Stimulated activated CD4-positive, alpha-beta T cell treated with anti-CD3 and anti-CD28 coated beads, Interleukin-1b, Interleukin-23, amount 100 ng/mL, for 24 hours (primary cell): ENCODE results near the gene FAIM2.

ENCODE experiments used
- DNase-seq, 4 experiments: peaks; one replicate each; pipeline ENCODE4 v3.0.0-alpha.2; 2020; ENCODE audit warnings: low read depth in 4 of 4, low spot score in 1 of 4

FAIM2 gene

GRCh38 chr12:49903700-49904423 lies at the start of gene FAIM2:
TSS of gene FAIM2 (minus strand) at chr12:49903900. CDS start at chr12:49903792, 108 bp downstream.
- peak in 3 of 4 experiments; percentile 11 to 27 (median 23) for DNase-seq

- DNase-seq = no peak
Measured at GRCh38 chr12:49953151-49953550, 49.5 kb upstream of the FAIM2 start.

- DNase-seq = no peak
Measured at GRCh38 chr12:49952391-49953055, 48.8 kb upstream of the FAIM2 start.

- DNase-seq = no peak
Measured at GRCh38 chr12:49951411-49952240, 47.9 kb upstream of the FAIM2 start.

- DNase-seq = no peak
Measured at GRCh38 chr12:49950273-49951251, 46.9 kb upstream of the FAIM2 start, which contains the start of gene AQP2. TSS of gene AQP2 (plus strand) at chr12:49950737. CDS start at chr12:49950831, 94 bp downstream.

GRCh38 chr12:49949866-49950265 lies 46.2 kb upstream of the FAIM2 start:
- DNase-seq = no peak

GRCh38 chr12:49948866-49949845 lies 45.5 kb upstream of the FAIM2 start:
- no peak for DNase-seq

GRCh38 chr12:49947593-49948226 lies 44.0 kb upstream of the FAIM2 start:
- no peak for DNase-seq

GRCh38 chr12:49946497-49946896 lies 42.8 kb upstream of the FAIM2 start:
- no peak for DNase-seq

- no peak for DNase-seq
Measured at GRCh38 chr12:49946086-49946485, 42.4 kb upstream of the FAIM2 start.

- DNase-seq = peak; percentile 76 to 85 (median 80)
Measured at GRCh38 chr12:49945394-49946080, 41.8 kb upstream of the FAIM2 start.

- no peak for DNase-seq
Measured at GRCh38 chr12:49944718-49945117, 41.0 kb upstream of the FAIM2 start.

- DNase-seq = no peak
Measured at GRCh38 chr12:49944046-49944445, 40.3 kb upstream of the FAIM2 start.

GRCh38 chr12:49943625-49943960 lies 39.9 kb upstream of the FAIM2 start:
- DNase-seq = no peak

- no peak for DNase-seq
Measured at GRCh38 chr12:49942921-49943624, 39.4 kb upstream of the FAIM2 start.

GRCh38 chr12:49942512-49942893 lies 38.8 kb upstream of the FAIM2 start:
- DNase-seq = no peak

- no peak for DNase-seq
Measured at GRCh38 chr12:49941556-49942511, 38.1 kb upstream of the FAIM2 start.
